Ovary (tissue), 9 donors: Measurements from ENCODE around the gene IGBP1. TPM values are rescaled to one million over a fixed set of nuclear protein-coding genes. Genes with fewer than 3 reads are reported as not detected.

Experiments used
- DNase-seq, 5 donors: peaks; one replicate each; pipeline ENCODE4 v3.0.0-alpha.2; 2019 to 2020
- H3K27ac ChIP-seq, 2 donors: fragments of 200-600 bp; one replicate each; pipeline versions ENCODE4 v1.5.1 to v1.8.0; 2019 to 2022
- H3K27me3 ChIP-seq: fragments of 200-600 bp; one replicate; pipeline ENCODE4 v1.8.0; 2022
- H3K36me3 ChIP-seq: fragments of 200-600 bp; sonication (generic); one replicate; pipeline ENCODE4 v1.5.1; 2019
- H3K4me1 ChIP-seq: one replicate; pipeline ENCODE4 v1.8.1; 2013; ENCODE audit warnings: mild to moderate bottlenecking, moderate library complexity; ENCODE audit not compliant: insufficient read depth
- H3K4me3 ChIP-seq: fragments of 200-600 bp; sonication (generic); one replicate; pipeline ENCODE4 v1.5.1; 2017
- H3K9me3 ChIP-seq, 2 donors: fragments of 200-600 bp in 1 of 2; sonication (generic) in 1 of 2; one replicate each; pipeline versions ENCODE4 v1.5.1 to v1.8.1; 2013 to 2019; ENCODE audit warnings: mild to moderate bottlenecking in 1 of 2, moderate library complexity in 1 of 2
- EP300 ChIP-seq: sonication (generic); formaldehyde crosslinking; IDR thresholded peaks from one replicate; pipeline ENCODE4 v1.6.1; 2017; ENCODE audit warnings: antibody characterized with exemption
- POLR2A ChIP-seq: fragments of 450-650 bp; IDR thresholded peaks from one replicate; pipeline ENCODE4 v1.6.1; 2017; ENCODE audit warnings: antibody characterized with exemption, mild to moderate bottlenecking, moderate library complexity
- WGBS, 3 donors: extraction: QIAGEN DNeasy Blood & Tissue Kit in 1 of 3; methylation state at CpG; one replicate each; pipeline versions ENCODE4 v1.1.5 to v1.1.7; 2013 to 2017; 5-methylcytosine and 5-hydroxymethylcytosine counted together
- intact Hi-C, 4 donors: fragments of 100-400 bp; cut with DNase I; formaldehyde crosslinking; loops; one replicate each; pipeline versions ENCODE4 v1.11.0 to v1.15.1; 2022 to 2023
- polyA plus RNA-seq, 2 donors: library from polyadenylated mRNA; stranded (reverse); fragments of 200-250 nt in 1 of 2; fragments of 350-450 nt in 1 of 2; fragmentation: Illumina TruSeq in 1 of 2; extraction: RNeasy Lipid Tissue Mini Kit (QIAGEN cat#74804) in 1 of 2; gene quantifications; one replicate each; pipeline ENCODE4 v1.2.3, GENCODE V29; 2013 to 2014
- total RNA-seq, 7 donors: library from RNA; depleted of rRNA in 2 of 7; stranded (reverse); fragments of >200 nt in 2 of 7; fragmentation: NEBNext Ultra II Directional in 3 of 7; extraction: Animal tissue kit (Norgen Biotek cat#: 25700) in 3 of 7; gene quantifications; one replicate each; pipeline versions ENCODE4 v1.1.0 to v1.2.4, GENCODE V29; 2016 to 2023
- TF ChIP-seq, protein P1 (sequence below), 3 donors: fragments of 450-650 bp in 2 of 3; fragments of 200-600 bp in 1 of 3; IDR thresholded peaks; one replicate each; pipeline versions ENCODE4 v1.5.1 to v1.8.0; 2016 to 2022; ENCODE audit warnings: antibody characterized with exemption in 3 of 3, mild to moderate bottlenecking in 1 of 3
- donor health status: DM: no; HTN: no; CAD: no; lungs with moderate emphysema.
- donor health status: DM: no; HTN: no; CAD: no.
- donor health status: Bipolar disorder and iron deficiency.
- donor health status: DM: yes; HTN: yes; CAD: no.
- donor health status: DM: no; HTN: no; CAD: no.
- donor health status: DM: yes; HTN: yes; CAD: no.

Gene IGBP1
- total and polyA plus RNA-seq, 9 donors: 63.3 to 181 (median 98.9) TPM

DNA sequence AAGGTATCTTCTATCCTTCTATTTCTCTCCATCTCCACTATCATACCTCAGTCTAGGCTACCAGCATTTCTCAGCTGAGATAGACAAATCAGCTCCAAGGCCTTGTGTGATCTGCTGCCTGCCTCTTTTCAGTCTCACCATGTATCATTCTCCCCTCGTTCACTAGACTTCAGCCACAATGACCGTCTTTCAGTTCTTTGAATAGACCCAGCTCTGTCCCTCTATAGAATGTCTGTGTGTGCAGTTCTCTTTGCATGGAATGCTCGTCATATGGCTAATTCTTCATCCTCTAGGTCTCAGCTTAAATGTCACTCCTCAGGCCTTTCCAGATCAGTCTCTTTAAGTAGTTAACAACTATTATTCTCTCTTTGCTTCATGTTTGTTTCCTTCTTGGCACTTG lies 6.5 kb downstream of the IGBP1 start:
- no peak for DNase-seq
- Histone ChIP-seq H3K4me3 (no peak overlapping the region), H3K9me3 (no peaks in the 10 kb centered on the region), H3K4me1 (no peaks in the 10 kb centered on the region), H3K36me3 (no peaks in the 10 kb centered on the region), H3K27me3 (no peaks in the 10 kb centered on the region), H3K27ac (no peak overlapping the region)
- WGBS, 3 donors: 72 to 77% (median 74%) methylated on average over 3 of the region's 3 CpGs
- intact Hi-C loops: loop anchor here in 1 of 4 donors (10.0 kb wide), 1 partner anchor 295 kb away; no protein-coding TSS in a partner anchor
- TF ChIP-seq, protein P1, sequence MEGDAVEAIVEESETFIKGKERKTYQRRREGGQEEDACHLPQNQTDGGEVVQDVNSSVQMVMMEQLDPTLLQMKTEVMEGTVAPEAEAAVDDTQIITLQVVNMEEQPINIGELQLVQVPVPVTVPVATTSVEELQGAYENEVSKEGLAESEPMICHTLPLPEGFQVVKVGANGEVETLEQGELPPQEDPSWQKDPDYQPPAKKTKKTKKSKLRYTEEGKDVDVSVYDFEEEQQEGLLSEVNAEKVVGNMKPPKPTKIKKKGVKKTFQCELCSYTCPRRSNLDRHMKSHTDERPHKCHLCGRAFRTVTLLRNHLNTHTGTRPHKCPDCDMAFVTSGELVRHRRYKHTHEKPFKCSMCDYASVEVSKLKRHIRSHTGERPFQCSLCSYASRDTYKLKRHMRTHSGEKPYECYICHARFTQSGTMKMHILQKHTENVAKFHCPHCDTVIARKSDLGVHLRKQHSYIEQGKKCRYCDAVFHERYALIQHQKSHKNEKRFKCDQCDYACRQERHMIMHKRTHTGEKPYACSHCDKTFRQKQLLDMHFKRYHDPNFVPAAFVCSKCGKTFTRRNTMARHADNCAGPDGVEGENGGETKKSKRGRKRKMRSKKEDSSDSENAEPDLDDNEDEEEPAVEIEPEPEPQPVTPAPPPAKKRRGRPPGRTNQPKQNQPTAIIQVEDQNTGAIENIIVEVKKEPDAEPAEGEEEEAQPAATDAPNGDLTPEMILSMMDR (IDR thresholded peaks at IDR 0.05): no peak
- TF ChIP-seq POLR2A (no peak), EP300 (no peak)

DNA sequence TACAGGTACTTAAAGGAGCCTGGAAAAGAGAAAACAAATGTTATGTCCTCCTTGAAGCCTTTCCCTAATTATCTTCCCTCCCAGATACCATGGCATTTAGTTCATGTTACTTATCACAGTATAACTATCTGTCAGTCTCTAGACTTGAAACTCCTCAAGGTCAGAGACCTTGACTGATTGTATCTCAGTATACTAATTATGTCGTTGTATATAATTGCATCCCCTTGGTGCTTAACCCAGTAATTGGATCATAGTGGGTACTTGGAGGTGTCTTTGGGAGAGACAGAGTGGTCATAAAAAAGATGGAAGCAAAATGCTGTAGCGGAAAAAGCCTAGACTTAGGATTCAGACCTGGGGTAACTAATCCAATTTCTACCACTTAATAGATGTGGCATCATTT lies 8.1 kb downstream of the IGBP1 start:
- TF ChIP-seq, protein P1 (IDR thresholded peaks at IDR 0.05): no peak
- TF ChIP-seq EP300: no peak
- no peak for TF ChIP-seq POLR2A
- no peak for DNase-seq
- intact Hi-C loops: no loop called here
- Histone ChIP-seq H3K27ac (no peak overlapping the region), H3K27me3 (no peaks in the 10 kb centered on the region), H3K4me3 (no peak overlapping the region), H3K36me3 (no peaks in the 10 kb centered on the region), H3K9me3 (no peaks in the 10 kb centered on the region), H3K4me1 (no peaks in the 10 kb centered on the region)
- WGBS, 3 donors: 63 to 67% (median 65%) methylated on average over 2 of the region's 2 CpGs

DNA sequence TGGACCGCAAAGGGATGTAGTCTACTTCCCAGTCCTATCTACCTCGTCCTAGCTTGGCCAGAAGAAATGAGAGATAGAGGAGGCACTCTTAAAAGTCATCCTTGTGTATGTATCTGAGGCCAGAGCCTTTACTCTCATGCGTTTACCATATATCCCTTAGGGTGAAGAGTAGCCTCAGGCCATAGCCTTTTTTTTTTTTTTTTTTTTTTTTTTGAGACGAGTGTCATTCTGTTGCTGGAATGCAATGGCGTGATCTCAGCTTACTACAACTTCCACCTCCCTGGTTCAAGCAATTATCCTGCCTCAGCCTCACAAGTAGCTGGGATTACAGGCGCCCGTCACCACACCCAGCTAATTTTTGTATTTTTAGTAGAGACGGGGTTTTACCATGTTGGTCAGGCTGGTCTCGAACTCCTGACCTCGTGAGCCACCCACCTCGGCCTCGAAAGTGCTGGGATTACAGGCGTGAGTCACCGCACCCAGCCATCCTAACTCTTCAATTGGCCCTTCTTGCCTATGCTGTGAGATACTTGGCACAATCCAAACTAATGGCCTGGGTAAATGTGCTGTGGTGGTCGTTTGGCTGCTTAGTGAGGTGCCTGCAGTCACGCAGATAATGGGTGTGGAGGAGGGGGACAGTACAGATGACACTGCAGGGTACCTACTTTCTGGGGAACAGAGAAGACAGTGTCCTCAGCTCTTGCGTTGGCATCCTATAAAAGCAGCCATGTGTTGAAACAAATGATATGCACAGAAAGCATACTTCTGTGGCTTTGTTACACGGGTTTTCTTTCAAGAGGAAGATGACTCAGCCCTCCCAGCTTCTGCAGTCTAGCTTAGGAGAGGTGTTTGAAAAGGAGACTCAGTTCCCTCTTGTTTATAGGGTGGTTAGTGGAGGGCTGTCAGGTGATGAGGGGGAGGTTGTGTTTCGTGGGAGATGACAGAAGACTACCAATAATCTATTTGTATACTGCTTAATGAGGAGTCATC lies 33.6 kb downstream of the IGBP1 start:
- 73 to 76% (median 74%) methylated on average over 19 of the region's 19 CpGs for WGBS, 3 donors
- H3K4me3 ChIP-seq: no peak overlapping the region
- no peak overlapping the region for H3K27ac ChIP-seq
- intact Hi-C loops: no loop called here
- no peaks in the 10 kb centered on the region for H3K27me3 ChIP-seq
- DNase-seq: no peak
- TF ChIP-seq EP300 (no peak), POLR2A (no peak)
- TF ChIP-seq, protein P1 (IDR thresholded peaks at IDR 0.05): no peak
- H3K36me3 ChIP-seq: no peaks in the 10 kb centered on the region
- no peaks in the 10 kb centered on the region for H3K4me1 ChIP-seq
- no peaks in the 10 kb centered on the region for H3K9me3 ChIP-seq

DNA sequence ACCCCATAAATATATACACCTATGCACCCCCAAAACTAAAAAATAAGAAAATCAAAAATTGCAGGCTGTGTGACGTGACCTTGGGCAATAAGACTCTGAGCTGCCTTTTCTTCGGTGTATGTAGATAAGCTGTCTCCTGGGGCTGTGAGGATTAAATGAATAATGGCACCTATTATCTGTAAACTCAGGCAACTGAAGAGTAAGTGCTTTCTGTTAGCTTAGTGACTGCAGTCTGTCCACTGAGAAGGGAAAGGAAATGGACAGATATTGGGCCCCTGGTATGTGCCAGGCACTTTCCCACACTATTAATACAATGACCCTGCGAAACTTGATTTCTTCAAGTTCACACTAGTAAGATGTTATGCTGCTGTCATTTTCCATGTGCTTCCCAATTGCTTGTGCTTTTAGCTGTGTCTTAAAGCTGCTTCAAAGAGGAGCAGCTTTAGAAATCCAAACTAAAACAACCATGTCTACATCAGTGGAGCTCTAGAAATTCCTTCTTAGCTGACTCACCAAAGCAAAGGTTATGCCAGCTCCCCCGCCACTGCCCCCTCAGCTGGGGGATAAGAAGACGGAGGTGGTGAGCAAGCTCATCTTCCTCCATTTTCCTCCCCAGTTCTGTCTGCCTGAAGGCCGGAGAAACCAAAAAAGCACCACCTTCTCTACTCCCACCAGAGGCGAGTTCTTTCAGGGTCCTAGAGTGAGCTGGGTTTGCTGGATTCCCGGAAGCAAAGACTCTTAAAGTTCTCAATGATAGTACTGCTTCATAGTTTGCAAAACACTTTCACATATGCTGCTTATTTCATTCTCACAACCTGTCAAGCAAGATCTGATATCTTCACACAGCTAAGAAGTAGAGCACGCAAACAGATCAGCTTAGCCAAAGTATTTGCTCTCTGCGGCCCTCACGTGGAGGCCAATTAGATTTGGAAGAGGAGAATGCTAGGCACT lies 35.3 kb downstream of the IGBP1 start:
- intact Hi-C loops: no loop called here
- peak; percentile 31 to 60 (median 41) for DNase-seq
- Histone ChIP-seq H3K27ac (no peak overlapping the region), H3K27me3 (no peaks in the 10 kb centered on the region), H3K9me3 (no peaks in the 10 kb centered on the region), H3K4me1 (no peaks in the 10 kb centered on the region), H3K4me3 (no peak overlapping the region), H3K36me3 (no peaks in the 10 kb centered on the region)
- TF ChIP-seq POLR2A: no peak
- TF ChIP-seq, protein P1 (IDR thresholded peaks at IDR 0.05): no peak
- no peak for TF ChIP-seq EP300
- 26 to 35% (median 32%) methylated on average over 11 of the region's 11 CpGs for WGBS, 3 donors
